Middle frontal gyrus (tissue), 1 donor: Measurements from ENCODE around the gene ELF4.

Experiments used
- DNase-seq: peaks from one replicate; pipeline ENCODE4 v3.0.0-alpha.2; 2015; ENCODE audit warnings: low spot score; ENCODE audit errors: extremely low spot score

ELF4 gene

DNA sequence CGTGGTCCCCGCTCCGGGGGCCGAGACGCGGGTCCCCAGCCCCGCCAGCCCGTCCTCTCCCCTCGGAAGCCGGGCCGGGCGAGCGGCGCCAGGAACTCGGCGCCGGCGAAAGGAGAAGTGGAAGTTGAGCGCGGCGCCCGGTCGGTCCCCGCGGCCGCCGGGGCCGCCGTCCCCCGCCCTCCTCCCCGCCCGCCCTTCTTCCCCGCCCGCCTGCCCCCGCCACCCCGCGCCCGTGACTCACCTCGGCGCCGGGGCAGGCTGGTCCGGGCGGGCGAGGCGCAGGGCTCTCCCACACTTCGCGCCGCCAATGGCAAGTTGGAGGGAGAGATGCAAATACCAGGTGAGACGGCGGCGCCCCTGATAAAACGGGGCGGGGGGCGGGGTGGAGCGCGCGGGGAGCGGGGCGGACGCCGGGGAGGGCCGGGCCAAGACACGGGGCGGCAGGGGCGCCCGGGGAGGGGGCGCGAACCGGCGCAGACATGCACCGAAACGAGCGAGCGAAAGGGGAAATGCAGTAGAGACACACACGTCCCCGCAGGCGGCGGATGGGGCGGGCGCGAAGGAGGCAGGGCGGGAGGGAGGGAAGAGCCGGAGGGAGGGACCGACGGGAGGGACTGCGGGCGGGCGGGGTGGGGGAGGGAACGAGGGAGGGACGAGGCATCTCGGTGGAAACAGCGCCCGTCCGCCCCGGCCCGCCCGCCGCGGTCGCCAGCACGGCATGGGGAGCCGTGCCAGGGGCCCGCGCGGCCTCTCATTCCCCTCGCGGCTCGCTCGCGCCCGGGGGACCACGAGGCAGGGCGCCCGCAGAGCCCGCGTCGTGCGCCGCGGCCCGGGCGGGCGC, at the start of gene ELF4:
Gene ELF4 (minus strand): TSS at position 119 of the 841 bp plus-strand sequence. CDS start 29,167 bp downstream, outside the sequence.
- DNase-seq, result no peak

GRCh38 chrX:130159776-130160175, 49.5 kb upstream of the ELF4 start:
- DNase-seq, result no peak

DNA sequence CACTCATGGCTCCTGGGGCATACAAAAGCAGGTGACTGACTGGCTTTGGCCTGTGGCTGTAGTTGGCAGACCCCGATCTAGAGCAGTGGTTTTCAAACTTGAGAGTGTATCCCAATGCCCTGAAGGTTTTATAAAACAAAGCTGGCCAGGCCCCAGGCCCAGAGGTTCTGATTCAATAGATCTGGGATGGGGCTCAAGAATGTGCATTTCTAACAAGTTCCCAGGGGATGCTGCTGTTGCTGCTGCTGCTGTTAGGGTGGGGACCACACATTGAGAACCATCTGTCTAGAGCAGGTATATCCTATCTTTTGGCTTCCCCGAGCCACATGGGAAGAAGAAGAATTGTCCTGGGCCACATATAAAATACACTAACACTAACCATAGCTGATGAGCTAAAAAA, 48.0 kb upstream of the ELF4 start:
- DNase-seq, result no peak

DNA sequence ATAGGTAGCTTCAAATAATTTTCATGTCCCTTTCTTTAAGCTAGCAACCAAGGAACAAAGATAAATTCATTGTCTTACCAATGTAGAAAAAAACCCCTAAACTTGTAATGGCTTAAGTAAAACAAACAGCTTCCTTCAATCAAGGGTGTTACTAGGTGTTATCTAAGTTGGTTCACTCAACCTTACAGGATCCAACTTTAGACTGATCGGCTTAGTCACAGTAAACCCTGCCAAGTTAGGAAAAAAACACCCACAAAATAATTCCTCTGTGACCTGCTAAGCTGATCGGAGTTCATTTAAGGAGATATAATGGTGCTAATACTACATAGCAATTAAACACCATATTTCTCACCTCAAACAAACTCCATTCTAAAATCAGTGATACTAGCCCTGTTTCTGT, 45.3 kb upstream of the ELF4 start:
- no peak for DNase-seq

GRCh38 chrX:130147631-130148030, 37.3 kb upstream of the ELF4 start:
- no peak for DNase-seq

DNA sequence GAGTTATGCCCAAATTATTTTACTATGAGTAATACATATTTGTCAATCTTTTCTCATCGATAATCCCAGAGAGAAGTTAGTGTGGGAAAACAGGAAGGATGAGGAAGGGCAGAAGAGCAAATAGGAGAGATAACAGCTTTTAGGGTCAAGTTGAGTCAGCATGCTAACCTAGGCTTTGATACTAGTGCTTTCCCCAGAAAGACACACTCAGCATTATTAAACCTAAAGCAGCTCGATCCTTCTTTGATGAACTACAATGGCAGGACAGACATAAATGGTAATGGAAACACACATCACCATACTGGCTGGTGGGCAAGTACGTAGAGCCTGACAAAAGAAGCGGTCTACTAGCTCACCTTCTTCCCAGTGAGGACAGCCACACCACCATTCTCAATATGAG, 34.8 kb upstream of the ELF4 start:
- DNase-seq, result no peak

GRCh38 chrX:130144509-130144908, 34.2 kb upstream of the ELF4 start:
- no peak for DNase-seq

DNA sequence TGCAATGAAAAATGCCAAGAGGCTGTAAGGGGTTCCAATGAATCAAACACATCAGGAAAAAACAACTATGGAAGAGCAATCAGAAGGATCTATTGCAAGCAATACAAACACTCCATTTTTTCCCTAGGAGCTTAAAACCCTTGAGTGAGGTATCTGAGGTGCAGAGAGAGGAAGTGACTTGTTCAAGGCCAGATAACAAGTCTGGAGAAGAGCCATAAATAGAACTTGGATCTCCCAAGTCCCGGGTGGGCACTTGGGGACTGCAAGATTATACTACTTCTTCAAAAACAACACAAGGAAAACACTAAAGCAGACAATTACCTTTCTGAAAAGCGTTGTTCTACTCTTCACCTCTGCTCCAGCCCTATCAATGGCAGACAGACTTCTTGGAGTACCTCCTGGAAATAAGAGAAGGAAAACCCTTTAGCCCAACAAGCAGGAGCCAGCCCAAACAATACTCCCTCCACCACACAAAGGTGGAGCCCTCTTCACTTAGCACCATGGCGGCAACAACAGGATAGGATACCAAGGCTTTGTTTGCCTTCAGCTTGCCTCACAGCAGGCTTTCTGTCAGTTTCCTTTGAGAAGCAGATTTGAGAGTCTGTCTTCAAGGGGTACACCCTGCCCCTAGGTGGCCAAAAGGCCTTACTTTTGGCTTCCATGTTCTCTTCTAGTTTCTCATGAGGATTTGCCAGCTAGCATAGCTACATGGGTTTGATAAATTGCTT, 29.3 kb upstream of the ELF4 start:
- no peak for DNase-seq

DNA sequence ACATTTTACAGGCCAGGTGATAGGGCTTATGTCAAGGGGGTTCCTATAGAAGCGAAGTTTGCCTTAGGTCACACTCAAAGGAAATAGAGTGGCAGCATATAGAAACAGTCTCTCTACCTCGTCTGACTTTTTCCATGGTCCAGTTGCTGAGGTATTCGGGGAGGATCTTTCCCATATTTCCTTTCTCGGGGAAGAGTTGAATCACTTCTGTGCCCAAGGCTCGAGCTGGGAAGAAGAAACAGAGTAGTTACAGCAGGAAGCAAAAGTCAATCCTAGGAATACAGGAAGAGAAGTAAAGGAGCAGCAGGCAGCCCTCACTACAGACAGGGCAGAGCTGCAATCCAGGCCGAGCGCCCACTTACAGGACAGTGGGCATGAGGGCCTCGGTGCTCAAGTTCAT, 26.7 kb upstream of the ELF4 start:
- DNase-seq, result no peak

GRCh38 chrX:130136496-130136895, 26.2 kb upstream of the ELF4 start:
- DNase-seq, result no peak

DNA sequence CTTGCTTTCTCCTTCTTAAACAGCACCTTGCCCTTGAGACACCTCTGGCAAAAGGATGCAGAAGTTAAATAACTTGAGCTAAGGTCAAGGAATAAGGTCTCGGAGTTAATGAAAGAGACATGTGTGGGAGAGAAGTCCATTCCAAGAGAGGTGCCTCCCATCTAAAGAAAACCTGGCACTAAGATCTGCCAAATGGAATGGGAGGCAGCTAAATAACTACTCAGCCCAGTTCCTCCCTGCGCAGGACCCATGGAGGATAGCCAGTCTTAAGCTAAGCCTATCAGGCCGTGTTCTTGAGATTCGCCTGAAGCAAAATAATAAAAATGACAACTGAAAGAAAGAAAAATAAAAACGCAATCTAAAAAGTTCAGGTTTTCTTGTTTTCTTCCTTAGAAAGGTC, 20.7 kb upstream of the ELF4 start:
- no peak for DNase-seq

- DNase-seq, result no peak
Measured at GRCh38 chrX:130125091-130125874, 15.0 kb upstream of the ELF4 start.

DNA sequence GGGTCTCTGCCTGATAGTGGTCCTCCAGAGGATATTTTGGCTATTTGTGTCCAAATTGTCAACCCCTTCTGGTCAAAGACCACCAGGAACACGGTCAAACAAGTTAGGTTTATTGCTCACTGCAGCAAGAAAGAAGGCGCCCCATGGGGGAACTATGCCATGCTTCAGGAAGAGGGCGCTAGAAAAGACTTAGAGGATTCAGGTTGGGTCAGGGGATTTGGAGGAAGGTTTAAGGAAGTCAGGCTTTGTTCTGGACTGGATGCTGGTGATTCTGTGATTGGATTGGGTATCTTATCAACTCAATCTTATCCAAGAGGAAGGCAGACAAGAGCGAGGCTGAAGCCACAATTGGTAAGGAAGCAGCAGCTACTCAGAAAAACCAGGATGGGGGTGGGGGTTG, 14.3 kb upstream of the ELF4 start:
- no peak for DNase-seq

- DNase-seq, result no peak
Measured at GRCh38 chrX:130121505-130121800, 11.2 kb upstream of the ELF4 start.

GRCh38 chrX:130120746-130121504, 10.6 kb upstream of the ELF4 start:
- DNase-seq, result no peak

DNA sequence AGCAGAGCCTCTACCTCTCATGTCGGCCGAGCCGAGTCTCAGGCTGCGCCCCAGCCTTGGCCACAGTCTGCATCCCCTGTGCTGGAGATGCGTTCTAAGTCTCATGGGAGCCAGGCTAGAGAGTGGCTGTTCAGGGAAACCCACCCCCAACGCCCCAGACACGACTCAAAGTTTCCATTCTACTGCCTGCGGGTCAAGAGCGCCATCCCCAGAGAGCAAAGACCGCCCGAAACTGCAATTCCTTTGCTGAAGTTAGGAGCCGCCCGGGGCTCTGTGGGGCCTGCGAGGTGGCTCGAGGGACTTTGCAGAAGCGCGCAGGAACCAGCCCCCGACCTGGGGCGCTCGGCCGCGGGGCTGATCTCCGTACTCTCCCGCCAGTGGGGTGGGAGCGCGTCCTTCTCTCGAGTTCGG, 10.0 kb upstream of the ELF4 start:
- DNase-seq, result no peak

DNA sequence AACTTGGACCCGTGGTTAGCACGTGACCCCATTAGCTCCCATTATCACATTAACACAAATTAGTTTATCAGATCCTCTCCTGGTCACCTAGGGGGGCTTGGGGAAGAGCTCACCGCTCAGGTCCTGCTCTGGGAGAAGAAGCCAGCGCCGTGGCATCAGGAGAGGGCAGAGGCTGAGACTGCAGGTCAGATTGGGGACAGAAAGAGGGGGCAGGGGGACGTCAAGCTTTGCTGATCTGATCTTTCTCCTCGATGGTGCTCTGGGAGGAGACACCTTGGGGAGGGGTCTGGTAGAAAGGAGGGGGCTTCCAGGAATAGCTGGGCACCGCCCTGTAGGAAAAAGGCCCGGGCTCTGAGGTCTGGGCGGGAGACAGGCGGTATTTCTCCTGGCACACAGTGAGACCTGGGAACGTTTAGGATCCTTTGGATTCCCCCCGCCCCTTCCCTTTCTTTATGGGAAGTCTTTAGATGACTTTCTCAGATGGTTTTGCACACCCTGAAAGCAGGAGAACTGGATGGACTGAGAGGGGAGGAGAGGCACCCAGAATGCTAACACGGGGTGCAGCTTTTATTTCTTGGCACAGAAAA, 9.1 kb upstream of the ELF4 start:
- DNase-seq, result no peak

DNA sequence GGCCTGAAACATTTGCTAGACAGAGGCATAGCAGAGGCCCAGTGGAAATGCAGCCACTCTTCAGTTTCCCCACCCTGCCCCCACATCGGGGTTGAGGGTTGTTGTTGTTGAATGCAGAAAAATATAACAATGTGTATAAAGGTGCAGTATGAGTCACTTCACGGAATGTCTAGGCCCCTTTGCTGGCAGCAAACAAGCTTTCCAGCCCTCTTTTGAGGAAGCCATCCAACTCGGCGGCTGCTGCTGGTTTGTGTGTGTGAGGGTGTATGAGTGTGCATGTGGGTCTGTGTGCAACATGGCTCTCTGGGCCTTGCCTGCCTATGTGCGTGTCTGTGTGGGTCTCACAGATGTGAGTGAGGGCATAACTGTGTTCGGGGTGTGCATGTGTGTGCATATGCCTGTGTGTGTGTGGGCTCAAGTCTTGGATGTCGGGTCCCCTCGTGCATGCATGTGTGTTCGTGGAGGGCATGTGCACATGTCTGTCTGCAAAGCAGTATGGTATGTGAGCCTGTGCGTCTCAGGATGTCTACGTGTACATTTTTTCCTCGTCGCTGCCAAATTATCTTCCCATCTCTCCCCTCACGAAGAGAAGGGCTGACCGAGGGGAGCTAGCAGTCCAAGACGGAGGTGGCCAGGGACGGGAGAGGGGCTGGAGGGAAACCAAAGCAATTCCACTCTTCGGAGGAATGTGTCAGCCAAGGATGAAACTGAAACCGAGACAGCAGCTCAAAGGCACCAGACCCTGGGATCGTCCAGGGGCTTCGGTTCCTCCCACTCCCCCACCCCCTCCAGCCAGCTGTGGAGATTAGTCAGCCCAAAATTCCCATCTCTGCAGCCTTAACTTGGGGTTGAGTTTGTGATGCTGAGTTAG, 8.4 kb upstream of the ELF4 start:
- no peak for DNase-seq

- no peak for DNase-seq
Measured at GRCh38 chrX:130117166-130117565, 6.9 kb upstream of the ELF4 start.
